ENCODE data around the gene CYB5R3. TPM values are rescaled to one million over a fixed set of nuclear protein-coding genes. Genes with fewer than 3 reads are reported as not detected.

The CYB5R3 gene
- total RNA-seq, 1 donor from 2014 or later: 383 TPM

GRCh38 chr22:42653999-42654398, 4.8 kb upstream of the CYB5R3 start:
- Mint-ChIP-seq H3K27ac (ENCODE audit: unreplicated experiment) (no peak overlapping the region), H3K9me3 (ENCODE audit: low read depth) (no peaks in the 10 kb centered on the region), H3K4me3 (ENCODE audit: unreplicated experiment) (no peak overlapping the region), H3K4me1 (ENCODE audit: low read depth) (peaks cover 4% of the 10 kb centered on the region), H3K36me3 (ENCODE audit: low read depth) (no peaks in the 10 kb centered on the region), H3K27me3 (ENCODE audit: low read depth) (no peaks in the 10 kb centered on the region)
- TF ChIP-seq CTCF (IDR thresholded peaks at IDR 0.05): no peak
- no peak for DNase-seq (ENCODE audit: low spot score)

GRCh38 chr22:42651134-42651533, 1.9 kb upstream of the CYB5R3 start:
- Mint-ChIP-seq H3K27ac (ENCODE audit: unreplicated experiment) (no peak overlapping the region), H3K4me3 (ENCODE audit: unreplicated experiment) (no peak overlapping the region), H3K36me3 (ENCODE audit: low read depth) (no peaks in the 10 kb centered on the region), H3K4me1 (ENCODE audit: low read depth) (peaks cover 26% of the 10 kb centered on the region), H3K27me3 (ENCODE audit: low read depth) (no peaks in the 10 kb centered on the region), H3K9me3 (ENCODE audit: low read depth) (no peaks in the 10 kb centered on the region)
- no peak for TF ChIP-seq CTCF (IDR thresholded peaks at IDR 0.05)
- no peak for DNase-seq (ENCODE audit: low spot score)

GRCh38 chr22:42648368-42649245, 585 bp downstream of the CYB5R3 start:
- Mint-ChIP-seq H3K9me3 (ENCODE audit: low read depth) (no peaks in the 10 kb centered on the region), H3K36me3 (ENCODE audit: low read depth) (no peaks in the 10 kb centered on the region), H3K27ac (ENCODE audit: unreplicated experiment) (peak overlapping the region; percentile 98), H3K27me3 (ENCODE audit: low read depth) (no peaks in the 10 kb centered on the region), H3K4me3 (ENCODE audit: unreplicated experiment) (peak overlapping the region; percentile 95), H3K4me1 (ENCODE audit: low read depth) (peaks cover 52% of the 10 kb centered on the region)
- TF ChIP-seq CTCF (IDR thresholded peaks at IDR 0.05): no peak
- no peak for DNase-seq (ENCODE audit: low spot score)

DNA sequence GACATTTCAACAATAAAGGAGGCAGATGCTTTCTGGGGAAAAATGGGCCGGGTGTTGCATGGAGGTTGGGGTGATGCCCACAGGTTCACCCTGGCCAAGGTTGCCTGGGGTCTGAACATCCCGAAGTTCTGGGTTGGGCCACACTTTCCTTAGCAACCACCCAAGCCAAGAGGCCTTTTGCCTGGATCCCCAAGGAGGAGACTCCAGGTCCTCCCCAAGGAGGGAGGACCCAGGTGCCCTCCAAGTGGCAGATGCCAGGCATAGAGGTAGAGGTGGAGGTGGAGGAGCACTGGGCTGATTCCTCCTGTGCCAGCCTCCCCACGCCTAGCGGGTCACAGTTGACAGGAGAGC, 1.2 kb downstream of the CYB5R3 start:
- H3K27me3 Mint-ChIP-seq (ENCODE audit: low read depth): no peaks in the 10 kb centered on the region
- H3K36me3 Mint-ChIP-seq (ENCODE audit: low read depth): no peaks in the 10 kb centered on the region
- peak overlapping the region; percentile 98 for H3K27ac Mint-ChIP-seq (ENCODE audit: unreplicated experiment)
- H3K4me1 Mint-ChIP-seq (ENCODE audit: low read depth): peaks cover 55% of the 10 kb centered on the region
- TF ChIP-seq CTCF (IDR thresholded peaks at IDR 0.05): no peak
- peak overlapping the region; percentile 95 for H3K4me3 Mint-ChIP-seq (ENCODE audit: unreplicated experiment)
- DNase-seq (ENCODE audit: low spot score): no peak
- H3K9me3 Mint-ChIP-seq (ENCODE audit: low read depth): no peaks in the 10 kb centered on the region

DNA sequence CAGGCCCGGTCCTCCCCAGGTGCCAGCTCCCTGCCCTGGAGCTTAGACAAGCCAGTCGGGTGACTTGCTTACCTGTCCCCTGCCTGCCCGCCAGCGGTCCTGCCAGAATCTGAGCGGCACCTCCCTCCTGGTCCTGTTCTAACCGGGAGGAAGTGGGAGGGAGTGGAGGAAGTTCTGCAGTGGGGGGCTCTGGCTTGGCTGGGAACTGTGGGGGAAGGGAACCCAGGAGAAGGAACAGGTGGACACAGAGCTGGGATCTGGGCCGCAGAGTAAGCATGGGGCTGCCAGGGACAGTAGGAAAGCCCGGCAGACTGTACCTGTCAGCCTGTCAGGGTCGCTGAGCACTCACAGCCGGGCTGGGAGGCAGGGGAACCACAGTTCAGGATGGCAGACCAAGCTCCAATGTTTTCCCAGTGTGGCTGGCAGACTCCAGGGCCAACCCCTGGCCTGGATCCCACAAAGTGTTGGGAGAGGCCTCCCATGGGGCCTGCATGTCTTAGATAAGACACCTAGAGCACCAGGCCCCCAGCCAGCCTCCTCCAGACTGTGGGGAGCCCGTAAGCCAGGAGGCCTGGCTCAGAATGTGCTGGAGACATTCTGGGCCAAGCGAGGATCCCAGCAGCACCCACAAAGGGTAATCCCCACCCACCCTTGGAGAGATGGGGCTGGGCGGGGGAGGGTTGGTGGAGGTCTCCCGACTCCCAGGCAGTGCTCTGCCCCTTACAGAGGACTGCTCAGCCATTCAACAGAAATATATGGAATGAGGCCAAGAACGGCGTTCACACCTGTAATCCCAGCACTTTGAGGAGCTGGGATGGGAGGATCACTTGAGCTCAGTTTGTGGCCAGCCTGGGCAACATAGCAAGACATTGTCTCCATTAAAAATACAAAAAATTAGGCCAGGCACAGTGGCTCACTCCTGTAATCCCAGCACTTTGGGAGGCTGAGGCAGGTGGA, 2.3 kb downstream of the CYB5R3 start:
- Mint-ChIP-seq H3K9me3 (ENCODE audit: low read depth) (no peaks in the 10 kb centered on the region), H3K36me3 (ENCODE audit: low read depth) (no peaks in the 10 kb centered on the region), H3K27ac (ENCODE audit: unreplicated experiment) (peak overlapping the region; percentile 98), H3K27me3 (ENCODE audit: low read depth) (no peaks in the 10 kb centered on the region), H3K4me3 (ENCODE audit: unreplicated experiment) (peak overlapping the region; percentile 95), H3K4me1 (ENCODE audit: low read depth) (peaks cover 67% of the 10 kb centered on the region)
- no peak for TF ChIP-seq CTCF (IDR thresholded peaks at IDR 0.05)
- peak; percentile 83 for DNase-seq (ENCODE audit: low spot score)
